A673 (cell line): Measurements from ENCODE around the gene COL13A1.

Experiments used
- CTCF ChIP-seq: fragments of 300-800, 200-600 bp; sonication (generic); conservative IDR thresholded peaks from 2 replicates; pipeline ENCODE4 v1.5.1; 2017; ENCODE audit warnings: low read depth, mild to moderate bottlenecking, antibody characterized with exemption, low read length, moderate library complexity, mixed read lengths
- EZH2 ChIP-seq: fragments of 200-600 bp; sonication (generic); IDR thresholded peaks from 2 replicates; pipeline ENCODE4 v1.6.1; 2017; ENCODE audit warnings: borderline replicate concordance, low read depth, mild to moderate bottlenecking, mixed read lengths, antibody characterized with exemption, low read length; ENCODE audit not compliant: poor library complexity, severe bottlenecking

- TF ChIP-seq CTCF, result no peak
- no peak for TF ChIP-seq EZH2
Observed at GRCh38 chr10:69766161-69766910, 35.4 kb upstream of the COL13A1 start.
